Endothelial cell of umbilical vein (primary cell): ENCODE data around the gene CEP55. TPM values are rescaled to one million over a fixed set of nuclear protein-coding genes. Genes with fewer than 3 reads are reported as not detected.

ENCODE experiments used
- BruUV-seq: library from RNA; stranded (reverse); fragments of 400-500 nt; replicated peaks from 2 replicates; lab custom pipeline; 2021; lab: Mats Ljungman, UMichigan
- CTCF ChIA-PET: fragments of 300-600, 350-600 bp; sonication (Branson Sonifier 250); formaldehyde crosslinking; loops from one replicate; lab custom pipeline; 2021; ENCODE audit warnings: antibody characterized with exemption, inconsistent platforms; lab: Charles Lee
- POLR2A ChIA-PET: fragments of 300-600, 350-600 bp; sonication (Branson Sonifier 250); formaldehyde crosslinking; loops from one replicate; lab custom pipeline; 2021; ENCODE audit warnings: antibody characterized with exemption, inconsistent platforms; lab: Charles Lee
- DNase-seq: peaks from one replicate; pipeline ENCODE4 v3.0.0-alpha.2; 2011; ENCODE audit warnings: low read depth, low spot score
- FAIRE-seq: peaks from 2 replicates; lab custom pipeline; 2011; peaks lifted over from hg19 to GRCh38; lab: Jason Lieb, UNC
- H2AFZ ChIP-seq: 2 replicates; pipeline ENCODE4 v1.6.0; 2012; ENCODE audit warnings: low read depth, low read length, control low read depth, inconsistent platforms
- H3K27ac ChIP-seq: 2 replicates; pipeline ENCODE4 v1.5.1; 2011; ENCODE audit warnings: low read depth, mild to moderate bottlenecking, control low read depth, low read length, moderate library complexity; ENCODE audit not compliant: insufficient read depth
- H3K27me3 ChIP-seq, 2 experiments: 2 replicates each; pipeline versions ENCODE4 v1.6.0 to v1.6.1; 2011; ENCODE audit warnings: low read length in 2 of 2, mixed read lengths in 1 of 2; ENCODE audit not compliant: control insufficient read depth in 2 of 2, insufficient read depth in 2 of 2
- H3K36me3 ChIP-seq, 2 experiments: 2 replicates in 1 of 2; 3 replicates in 1 of 2; pipeline ENCODE4 v1.5.1; 2011; ENCODE audit warnings: low read length in 2 of 2, mild to moderate bottlenecking in 1 of 2, moderate library complexity in 1 of 2; ENCODE audit not compliant: control insufficient read depth in 2 of 2, insufficient read depth in 2 of 2; ENCODE audit errors: extremely low read depth in 1 of 2
- H3K4me1 ChIP-seq: 3 replicates; pipeline ENCODE4 v1.5.1; 2011; ENCODE audit warnings: mild to moderate bottlenecking, low read length; ENCODE audit not compliant: control insufficient read depth, insufficient read depth; ENCODE audit errors: extremely low read depth
- H3K4me2 ChIP-seq: 2 replicates; pipeline ENCODE4 v1.6.1; 2011; ENCODE audit warnings: low read length, control low read depth, mixed read lengths; ENCODE audit not compliant: insufficient read depth
- H3K4me3 ChIP-seq, 3 experiments: fragments of 200-600 bp in 1 of 3; sonication (generic), shearing (Covaris generic) in 1 of 3; replicated peaks in 1 of 3; 2 replicates each; pipeline ENCODE4 v1.5.1; 2011 to 2016; ENCODE audit warnings: control low read depth in 3 of 3, low read length in 3 of 3, mild to moderate bottlenecking in 2 of 3, inconsistent platforms in 1 of 3, low read depth in 1 of 3, moderate library complexity in 1 of 3; ENCODE audit not compliant: insufficient read depth in 1 of 3
- H3K79me2 ChIP-seq: 2 replicates; pipeline ENCODE4 v1.6.0; 2012; ENCODE audit warnings: low read length, inconsistent platforms; ENCODE audit not compliant: control insufficient read depth, insufficient read depth
- H3K9ac ChIP-seq: replicated peaks from 2 replicates; pipeline ENCODE3; 2011; ENCODE audit warnings: low read length, control low read depth; ENCODE audit not compliant: insufficient read depth; ENCODE audit errors: extremely low read depth
- H3K9me1 ChIP-seq: replicated peaks from 3 replicates; pipeline ENCODE4 v1.6.0; 2011; ENCODE audit warnings: mild to moderate bottlenecking, low read length; ENCODE audit not compliant: control insufficient read depth, insufficient read depth; ENCODE audit errors: extremely low read depth
- H3K9me3 ChIP-seq: replicated peaks from 2 replicates; pipeline ENCODE4 v1.5.1; 2012; ENCODE audit warnings: low read length, inconsistent platforms; ENCODE audit not compliant: control insufficient read depth, insufficient read depth
- H4K20me1 ChIP-seq: replicated peaks from 2 replicates; pipeline ENCODE3; 2011; ENCODE audit warnings: mild to moderate bottlenecking, low read length; ENCODE audit not compliant: control insufficient read depth, insufficient read depth; ENCODE audit errors: extremely low read depth
- EZH2 ChIP-seq: IDR thresholded peaks from 2 replicates; pipeline ENCODE4 v1.6.1; 2012; ENCODE audit warnings: borderline replicate concordance, low read depth, mild to moderate bottlenecking, moderate library complexity, low read length, inconsistent platforms; ENCODE audit not compliant: severe bottlenecking
- FOS ChIP-seq: IDR thresholded peaks from 2 replicates; pipeline ENCODE4 v1.6.1; 2011; ENCODE audit warnings: mild to moderate bottlenecking, low read length, moderate library complexity, borderline replicate concordance; ENCODE audit not compliant: insufficient read depth
- GATA2 ChIP-seq: IDR thresholded peaks from 2 replicates; pipeline ENCODE4 v1.7.0; 2011; ENCODE audit warnings: low read depth, mild to moderate bottlenecking, moderate library complexity, mixed read lengths, low read length; ENCODE audit not compliant: insufficient read length, insufficient read depth
- JUN ChIP-seq: IDR thresholded peaks from 2 replicates; pipeline ENCODE4 v1.6.1; 2011; ENCODE audit warnings: borderline replicate concordance, low read depth; ENCODE audit not compliant: insufficient read length, insufficient read depth
- MYC ChIP-seq: IDR thresholded peaks from one replicate; pipeline ENCODE4 v1.6.1; 2011; ENCODE audit warnings: mild to moderate bottlenecking, low read depth, low read length
- POLR2A ChIP-seq: IDR thresholded peaks from 2 replicates; pipeline ENCODE4 v1.6.1; 2012; ENCODE audit warnings: low read depth, mild to moderate bottlenecking, control low read depth, low read length
- POLR2AphosphoS5 ChIP-seq: IDR thresholded peaks from 2 replicates; pipeline ENCODE4 v1.6.1; 2012; ENCODE audit warnings: low read depth, mild to moderate bottlenecking, control low read depth, low read length, moderate library complexity; ENCODE audit not compliant: insufficient read depth
- dilution Hi-C: fragments of 300-500 bp; cut with MboI; formaldehyde crosslinking; loops from one replicate; pipeline ENCODE4 v1.15.0; 2019; ENCODE audit warnings: low sequenced_read_pairs; ENCODE audit not compliant: extremely low pct_ligation_motif_present
- intact Hi-C: fragments of 100-400 bp; cut with micrococcal nuclease; formaldehyde crosslinking; loops from one replicate; pipeline ENCODE4 v1.10.0; 2022
- polyA plus RNA-seq, 4 experiments: library from polyadenylated mRNA; depleted of rRNA in 3 of 4; stranded (reverse) in 3 of 4; unstranded in 1 of 4; fragments of >200 nt; gene quantifications; 2 replicates each; pipeline versions ENCODE4 v1.2.1 to v1.2.3, GENCODE V29; 2011 to 2012; ENCODE audit warnings: missing spikeins in 1 of 4
- total RNA-seq: library from RNA; stranded (reverse); gene quantifications from 2 replicates; pipeline ENCODE4 v1.2.3, GENCODE V29; 2021
- TF ChIP-seq, protein P1 (sequence below), 2 donors: IDR thresholded peaks; 1 replicate in 1 of 2; 2 replicates in 1 of 2; pipeline ENCODE4 v1.5.1; 2011; ENCODE audit warnings: low read length in 2 of 2, mild to moderate bottlenecking in 2 of 2, moderate library complexity in 2 of 2, control low read depth in 1 of 2, inconsistent platforms in 1 of 2, low read depth in 1 of 2; ENCODE audit not compliant: insufficient read depth in 1 of 2; ENCODE audit errors: extremely low read depth in 1 of 2
- TF ChIP-seq, protein P2 (sequence below): IDR thresholded peaks from 2 replicates; pipeline ENCODE4 v1.6.1; 2011; ENCODE audit not compliant: insufficient read depth, insufficient read length

CEP55 gene
- total and polyA plus RNA-seq, 2 donors (not counting 3 experiments of a cell fraction or from before 2014, with no cell fraction given), result 17.4 to 63.0 TPM

DNA sequence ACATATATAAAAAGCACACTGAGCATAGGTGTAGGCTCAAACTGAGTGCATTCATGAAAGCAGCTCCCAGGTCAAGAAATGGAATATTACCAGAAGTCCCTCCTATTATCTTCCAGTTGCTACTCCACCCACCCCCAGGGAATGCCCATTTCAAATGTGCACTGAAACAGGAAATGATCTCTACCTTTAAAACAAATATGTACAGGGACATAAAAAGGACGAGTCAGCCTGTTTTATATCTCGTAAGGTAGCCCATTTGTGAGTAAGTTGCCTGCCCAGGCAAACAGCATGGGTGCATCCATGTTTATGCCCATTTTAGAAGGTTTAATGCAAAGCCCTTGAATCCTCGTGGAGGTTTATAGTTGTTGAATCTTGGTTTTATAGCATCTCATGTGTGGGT is 80.5 kb downstream of the CEP55 start:
- dilution Hi-C loops (no loop called here), intact Hi-C loops (no loop called here)
- no TSS peak for BruUV-seq
- Histone ChIP-seq H3K27ac (no peak overlapping the region), H3K4me1 (peaks cover 3% of the 10 kb centered on the region), H3K9me3 (no peaks in the 10 kb centered on the region), H3K4me2 (no peak overlapping the region), H3K4me3 (no peak overlapping the region), H3K9me1 (no peaks in the 10 kb centered on the region), H4K20me1 (no peaks in the 10 kb centered on the region), H2AFZ (no peak overlapping the region), H3K27me3 (peaks cover 2 to 6% of the 10 kb centered on the region in 2 experiments), H3K9ac (no peak overlapping the region), H3K36me3 (no peaks in the 10 kb centered on the region), H3K79me2 (no peaks in the 10 kb centered on the region)
- TF ChIP-seq, protein P1, sequence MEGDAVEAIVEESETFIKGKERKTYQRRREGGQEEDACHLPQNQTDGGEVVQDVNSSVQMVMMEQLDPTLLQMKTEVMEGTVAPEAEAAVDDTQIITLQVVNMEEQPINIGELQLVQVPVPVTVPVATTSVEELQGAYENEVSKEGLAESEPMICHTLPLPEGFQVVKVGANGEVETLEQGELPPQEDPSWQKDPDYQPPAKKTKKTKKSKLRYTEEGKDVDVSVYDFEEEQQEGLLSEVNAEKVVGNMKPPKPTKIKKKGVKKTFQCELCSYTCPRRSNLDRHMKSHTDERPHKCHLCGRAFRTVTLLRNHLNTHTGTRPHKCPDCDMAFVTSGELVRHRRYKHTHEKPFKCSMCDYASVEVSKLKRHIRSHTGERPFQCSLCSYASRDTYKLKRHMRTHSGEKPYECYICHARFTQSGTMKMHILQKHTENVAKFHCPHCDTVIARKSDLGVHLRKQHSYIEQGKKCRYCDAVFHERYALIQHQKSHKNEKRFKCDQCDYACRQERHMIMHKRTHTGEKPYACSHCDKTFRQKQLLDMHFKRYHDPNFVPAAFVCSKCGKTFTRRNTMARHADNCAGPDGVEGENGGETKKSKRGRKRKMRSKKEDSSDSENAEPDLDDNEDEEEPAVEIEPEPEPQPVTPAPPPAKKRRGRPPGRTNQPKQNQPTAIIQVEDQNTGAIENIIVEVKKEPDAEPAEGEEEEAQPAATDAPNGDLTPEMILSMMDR (IDR thresholded peaks at IDR 0.05; ENCODE audit: extremely low read depth in 1 of 2, insufficient read depth in 1 of 2, low read depth in 1 of 2, low read length in 2 of 2), result no peak
- TF ChIP-seq MYC (no peak), FOS (no peak), POLR2AphosphoS5 (no peak), POLR2A (no peak), GATA2 (no peak), JUN (no peak), EZH2 (no peak)
- TF ChIP-seq, protein P2, sequence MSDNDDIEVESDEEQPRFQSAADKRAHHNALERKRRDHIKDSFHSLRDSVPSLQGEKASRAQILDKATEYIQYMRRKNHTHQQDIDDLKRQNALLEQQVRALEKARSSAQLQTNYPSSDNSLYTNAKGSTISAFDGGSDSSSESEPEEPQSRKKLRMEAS, result no peak
- FAIRE-seq (no peak), DNase-seq (no peak)
- ChIA-PET CTCF (no interaction called here), POLR2A (no interaction called here)
